Motor neuron (in vitro differentiated cells): ENCODE measurements around the gene CACHD1. TPM values are rescaled to one million over a fixed set of nuclear protein-coding genes. Genes with fewer than 3 reads are reported as not detected.
A peak's percentile ranks its signal among the peaks of the same experiment; 100 is the strongest.

Source experiments
- ATAC-seq, 8 experiments: fragments of 200-7000 bp; cut with Tn5 transposase; replicated peaks in 6 of 8; 2 replicates each; pipeline ENCODE4 v1.8.0; 2021; ENCODE audit warnings: mild to moderate bottlenecking in 8 of 8, moderate library complexity in 8 of 8
- H3K27ac ChIP-seq, 2 donors: fragments of 250-450 bp; sonication (Bioruptor Pico); 2 replicates each; pipeline ENCODE4 v1.9.0; 2021; ENCODE audit warnings: antibody characterized with exemption in 2 of 2, mild to moderate bottlenecking in 2 of 2, moderate library complexity in 1 of 2
- H3K4me1 ChIP-seq, 2 donors: fragments of 250-450 bp; sonication (Bioruptor Pico); replicated peaks in 1 of 2; 2 replicates each; pipeline ENCODE4 v1.6.1; 2021; ENCODE audit warnings: antibody characterized with exemption in 2 of 2, mild to moderate bottlenecking in 2 of 2, moderate library complexity in 1 of 2
- H3K4me3 ChIP-seq, 5 donors: fragments of 250-450 bp; sonication (Bioruptor Pico); 2 replicates each; pipeline ENCODE4 v1.9.0; 2021; ENCODE audit warnings: antibody characterized with exemption in 5 of 5, mild to moderate bottlenecking in 5 of 5, moderate library complexity in 4 of 5
- WGBS, 10 experiments: fragments of 450-650 bp; shearing (Covaris generic); methylation state at CpG; one replicate each; pipeline ENCODE4 v1.0.0; 2022; 5-methylcytosine and 5-hydroxymethylcytosine counted together
- in situ Hi-C, 9 experiments: fragments of 400-800 bp; cut with MboI; loops; one replicate each; pipeline ENCODE4 v1.15.0; 2021; ENCODE audit warnings: low sequenced_read_pairs in 9 of 9, low pct_unique_long_range_greater_than_20kb in 2 of 9; ENCODE audit not compliant: unreplicated experiment in 9 of 9
- total RNA-seq, 8 experiments: library from RNA; unstranded; fragments of 300-600 nt; gene quantifications; 2 replicates each; pipeline versions ENCODE4 v1.2.3 to v1.2.4, GENCODE V29; 2022

Gene CACHD1
- total RNA-seq, 8 experiments from 2014 or later: 18.6 to 54.2 (median 31.6) TPM

GRCh38 chr1:64474665-64475439 lies 4.9 kb downstream of the CACHD1 start:
- no peak for ATAC-seq
- no peak overlapping the region for H3K27ac ChIP-seq
- no peak overlapping the region for H3K4me3 ChIP-seq
- in situ Hi-C loops: loop anchor here in 1 of 9 experiments (25.0 kb wide), 1 partner anchor 213 kb away; no protein-coding TSS in a partner anchor
- WGBS, 10 experiments: 75 to 100% (median 93%) methylated on average over 1 to 2 of the region's 2 CpGs; no CpG with 5 or more reads in 4 of the 10 experiments
- peaks cover 28 to 41% of the 10 kb centered on the region in 2 donors for H3K4me1 ChIP-seq

GRCh38 chr1:64476251-64476952 lies 6.5 kb downstream of the CACHD1 start:
- Histone ChIP-seq H3K4me1 (peaks cover 32 to 49% of the 10 kb centered on the region in 2 donors), H3K27ac (no peak overlapping the region), H3K4me3 (no peak overlapping the region)
- peak in 7 of 8 experiments; percentile 9 to 71 (median 22) for ATAC-seq
- WGBS, 10 experiments: 34 to 100% (median 88%) methylated on average over 1 to 4 of the region's 4 CpGs
- in situ Hi-C loops: no loop called here

GRCh38 chr1:64478594-64479470 lies 8.9 kb downstream of the CACHD1 start:
- in situ Hi-C loops: no loop called here
- 42 to 100% (median 97%) methylated on average over 1 to 3 of the region's 3 CpGs for WGBS, 10 experiments
- H3K4me1 ChIP-seq: peaks cover 22 to 48% of the 10 kb centered on the region in 2 donors
- H3K27ac ChIP-seq: no peak overlapping the region
- H3K4me3 ChIP-seq: no peak overlapping the region
- ATAC-seq: no peak

- Histone ChIP-seq H3K4me3 (no peak overlapping the region), H3K27ac (no peak overlapping the region), H3K4me1 (peaks cover 12 to 47% of the 10 kb centered on the region in 2 donors)
- no peak for ATAC-seq
- 67 to 100% (median 100%) methylated on average over 1 of the region's 1 CpG; no CpG with 5 or more reads in 3 of the 10 experiments for WGBS, 10 experiments
- in situ Hi-C loops: no loop called here
Measured at GRCh38 chr1:64479874-64480273, 9.9 kb downstream of the CACHD1 start.

GRCh38 chr1:64480999-64481772 lies 11.3 kb downstream of the CACHD1 start:
- 0 to 100% (median 77%) methylated on average over 1 to 4 of the region's 4 CpGs for WGBS, 10 experiments
- in situ Hi-C loops: no loop called here
- Histone ChIP-seq H3K27ac (no peak overlapping the region), H3K4me3 (no peak overlapping the region), H3K4me1 (peaks cover 11 to 41% of the 10 kb centered on the region in 2 donors)
- ATAC-seq: no peak

GRCh38 chr1:64482128-64482527 lies 12.2 kb downstream of the CACHD1 start:
- peak in 1 of 8 experiments; percentile 27 for ATAC-seq
- Histone ChIP-seq H3K27ac (no peak overlapping the region), H3K4me3 (no peak overlapping the region), H3K4me1 (peaks cover 4 to 32% of the 10 kb centered on the region in 2 donors)
- in situ Hi-C loops: no loop called here
- WGBS, 10 experiments: 0 to 100% (median 88%) methylated on average over 1 to 3 of the region's 3 CpGs

- no peak for ATAC-seq
- no peak overlapping the region for H3K4me3 ChIP-seq
- WGBS, 10 experiments: 83 to 100% (median 100%) methylated on average over 1 of the region's 1 CpG; no CpG with 5 or more reads in 3 of the 10 experiments
Measured at GRCh38 chr1:64482720-64483119, 12.8 kb downstream of the CACHD1 start.

GRCh38 chr1:64483731-64484414 lies 13.9 kb downstream of the CACHD1 start:
- Histone ChIP-seq H3K27ac (no peak overlapping the region), H3K4me1 (peaks cover 16 to 34% of the 10 kb centered on the region in 2 donors), H3K4me3 (no peak overlapping the region)
- in situ Hi-C loops: no loop called here
- WGBS, 10 experiments: 80 to 100% (median 94%) methylated on average over 1 to 7 of the region's 7 CpGs; no CpG with 5 or more reads in 2 of the 10 experiments
- no peak for ATAC-seq

More at GRCh38 chr1:64482720-64483119, 12.8 kb downstream of the CACHD1 start:
- Histone ChIP-seq H3K27ac (no peak overlapping the region), H3K4me1 (peaks cover 5 to 31% of the 10 kb centered on the region in 2 donors)
- in situ Hi-C loops: no loop called here

- H3K4me1 ChIP-seq: peaks cover 24 to 40% of the 10 kb centered on the region in 2 donors
- H3K4me3 ChIP-seq: no peak overlapping the region
- in situ Hi-C loops: no loop called here
- ATAC-seq: peak in 2 of 8 experiments; percentile 52 to 68
- WGBS, 10 experiments: 42 to 100% (median 98%) methylated on average over 2 to 3 of the region's 3 CpGs
- H3K27ac ChIP-seq: no peak overlapping the region
Measured at GRCh38 chr1:64484651-64485050, 14.7 kb downstream of the CACHD1 start.

GRCh38 chr1:64486193-64486592 lies 16.3 kb downstream of the CACHD1 start:
- H3K4me3 ChIP-seq: no peak overlapping the region
- H3K27ac ChIP-seq: no peak overlapping the region
- ATAC-seq: no peak
- in situ Hi-C loops: no loop called here
- WGBS, 10 experiments: 80 to 100% (median 85%) methylated on average over 1 to 7 of the region's 7 CpGs
- peaks cover 27 to 40% of the 10 kb centered on the region in 2 donors for H3K4me1 ChIP-seq

- H3K27ac ChIP-seq: no peak overlapping the region
- 86 to 100% (median 100%) methylated on average over 1 of the region's 1 CpG; no CpG with 5 or more reads in 4 of the 10 experiments for WGBS, 10 experiments
- no peak for ATAC-seq
- peaks cover 27 to 36% of the 10 kb centered on the region in 2 donors for H3K4me1 ChIP-seq
- in situ Hi-C loops: no loop called here
- no peak overlapping the region for H3K4me3 ChIP-seq
Measured at GRCh38 chr1:64487061-64487460, 17.1 kb downstream of the CACHD1 start.
